Activated naive CD4-positive, alpha-beta T cell treated with anti-CD3 and anti-CD28 coated beads, Interleukin-2, amount 50 U/mL, for 72 hours (primary cell): ENCODE data around the gene DLGAP1. TPM values are rescaled to one million over a fixed set of nuclear protein-coding genes. Genes with fewer than 3 reads are reported as not detected.

Experiments
- ATAC-seq, 2 donors: fragments of 150-1000 bp; cut with Tn5 transposase; 2 replicates each; pipeline ENCODE4 v1.10.0; 2021; ENCODE audit warnings: mild to moderate bottlenecking in 2 of 2, moderate library complexity in 2 of 2
- DNase-seq, 2 donors: peaks; one replicate each; pipeline ENCODE4 v3.0.0; 2021 to 2022; ENCODE audit warnings: low spot score in 2 of 2
- H3K27ac Mint-ChIP-seq, 2 donors: one replicate each; pipeline ENCODE4 v1.8.0; 2022; ENCODE audit warnings: mild to moderate bottlenecking in 2 of 2, mixed read lengths in 2 of 2
- H3K36me3 Mint-ChIP-seq, 2 donors: one replicate each; pipeline ENCODE4 v1.8.0; 2022; ENCODE audit warnings: mixed read lengths in 2 of 2
- H3K9me3 Mint-ChIP-seq, 2 donors: one replicate each; pipeline ENCODE4 v1.8.0; 2022; ENCODE audit warnings: mixed read lengths in 2 of 2
- total RNA-seq, 2 donors: library from RNA; stranded (reverse); gene quantifications; one replicate each; pipeline ENCODE4 v1.2.3, GENCODE V29; 2022

The DLGAP1 gene
- total RNA-seq, 2 donors from 2014 or later: not detected

DNA sequence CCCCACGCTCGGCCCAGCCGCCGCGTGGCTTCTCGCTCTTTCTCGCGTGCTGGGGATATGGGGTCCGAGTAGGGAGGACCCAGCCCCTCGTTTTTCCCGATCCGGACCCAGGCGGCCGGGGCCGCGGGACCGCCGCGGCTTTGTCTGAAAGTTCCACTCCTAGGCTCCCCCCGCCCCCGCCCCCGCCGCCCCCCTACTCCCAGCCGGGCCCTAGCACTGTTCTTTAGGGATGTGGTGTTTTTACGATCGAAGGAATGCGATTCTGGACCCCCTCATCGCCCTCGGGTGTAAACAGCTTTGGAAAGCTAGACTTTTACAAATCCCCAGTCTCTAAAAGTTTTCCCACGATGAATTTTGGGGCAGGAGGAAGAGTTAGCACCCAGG, 1004.3 kb downstream of the DLGAP1 start:
- no peak for ATAC-seq
- no peak for DNase-seq
- H3K36me3 Mint-ChIP-seq: peaks cover 19 to 30% of the 10 kb centered on the region in 2 donors
- H3K9me3 Mint-ChIP-seq: no peaks in the 10 kb centered on the region
- peak overlapping the region; percentile 99 to 100 for H3K27ac Mint-ChIP-seq

DNA sequence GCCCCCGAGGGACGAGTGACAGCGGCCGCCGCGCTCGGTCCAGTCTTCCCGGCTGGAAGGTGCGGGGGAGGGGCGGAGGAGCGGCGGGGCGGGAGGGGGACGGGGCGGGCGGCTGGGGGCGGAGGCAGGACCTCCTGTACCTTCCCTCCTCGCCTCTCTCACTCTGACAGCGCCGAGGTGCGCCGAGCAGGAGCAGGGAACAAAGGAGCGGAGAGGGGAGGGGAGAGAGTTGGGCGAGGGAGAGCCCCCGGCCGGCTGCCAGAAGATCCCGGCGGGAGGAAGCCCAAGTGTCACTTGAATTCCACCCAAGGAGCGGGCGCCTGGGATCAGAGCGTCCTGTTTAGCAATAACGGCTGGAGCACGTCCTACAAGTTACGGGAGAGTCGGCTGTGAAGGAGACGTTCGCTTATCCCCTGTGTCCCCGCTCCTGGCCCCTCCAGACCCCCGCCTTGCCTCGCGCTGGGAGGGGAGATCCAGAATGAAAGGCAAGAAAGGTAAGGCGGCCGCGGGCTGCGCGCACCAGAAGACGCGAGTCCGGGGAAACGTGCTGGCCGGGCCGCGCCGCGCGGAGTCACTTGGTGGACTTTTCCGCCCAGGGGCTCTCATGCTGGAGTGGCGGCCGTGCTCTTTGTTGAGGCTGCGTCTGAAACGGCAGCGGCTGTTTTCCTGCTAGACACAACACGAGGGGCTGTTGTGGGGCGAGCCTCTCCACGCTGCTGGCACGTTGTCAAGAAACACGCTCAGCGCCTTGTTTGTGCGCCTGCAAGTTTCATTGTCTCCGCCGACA, 1004.9 kb downstream of the DLGAP1 start, which contains the start of gene TGIF1:
Gene TGIF1 (plus strand): TSS at position 161 of the 787 bp plus-strand sequence. CDS start 318 bp downstream, at position 479.
- H3K36me3 Mint-ChIP-seq: peaks cover 18 to 30% of the 10 kb centered on the region in 2 donors
- no peaks in the 10 kb centered on the region for H3K9me3 Mint-ChIP-seq
- DNase-seq (peak; percentile 62 to 67), ATAC-seq (no peak)
- H3K27ac Mint-ChIP-seq: peak within 1 kb of the TSS; percentile 99 to 100

DNA sequence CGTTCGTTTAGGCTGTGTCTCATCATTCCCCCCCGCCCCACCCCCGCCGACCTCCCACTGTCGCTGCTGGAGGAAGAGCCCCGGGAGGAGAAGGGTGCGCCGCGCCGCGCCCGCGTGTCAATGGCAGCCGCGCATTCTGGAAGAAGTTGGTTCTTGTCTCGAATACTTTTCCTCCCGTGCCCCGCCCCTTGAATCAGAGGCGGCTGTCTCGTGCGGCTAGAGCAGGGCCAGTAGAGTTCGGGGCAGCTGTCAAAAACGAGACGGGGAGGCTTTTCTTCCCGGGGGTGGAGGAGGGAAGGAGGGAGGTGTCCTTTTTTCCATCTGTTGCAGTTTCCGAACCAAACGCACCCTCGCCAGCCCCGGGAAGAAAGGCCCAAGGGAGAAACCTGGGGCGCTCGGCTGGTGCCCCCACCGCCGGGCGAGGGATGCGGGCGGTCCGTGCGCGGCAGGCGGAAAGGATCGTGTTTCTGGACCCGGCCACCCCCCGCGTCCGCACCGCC, 1005.5 kb downstream of the DLGAP1 start:
- ATAC-seq: peak in 1 of 2 donors; percentile 7
- Mint-ChIP-seq H3K9me3 (no peaks in the 10 kb centered on the region), H3K36me3 (peaks cover 18 to 30% of the 10 kb centered on the region in 2 donors), H3K27ac (peak overlapping the region; percentile 99 to 100)
- peak in 1 of 2 donors; percentile 73 for DNase-seq

DNA sequence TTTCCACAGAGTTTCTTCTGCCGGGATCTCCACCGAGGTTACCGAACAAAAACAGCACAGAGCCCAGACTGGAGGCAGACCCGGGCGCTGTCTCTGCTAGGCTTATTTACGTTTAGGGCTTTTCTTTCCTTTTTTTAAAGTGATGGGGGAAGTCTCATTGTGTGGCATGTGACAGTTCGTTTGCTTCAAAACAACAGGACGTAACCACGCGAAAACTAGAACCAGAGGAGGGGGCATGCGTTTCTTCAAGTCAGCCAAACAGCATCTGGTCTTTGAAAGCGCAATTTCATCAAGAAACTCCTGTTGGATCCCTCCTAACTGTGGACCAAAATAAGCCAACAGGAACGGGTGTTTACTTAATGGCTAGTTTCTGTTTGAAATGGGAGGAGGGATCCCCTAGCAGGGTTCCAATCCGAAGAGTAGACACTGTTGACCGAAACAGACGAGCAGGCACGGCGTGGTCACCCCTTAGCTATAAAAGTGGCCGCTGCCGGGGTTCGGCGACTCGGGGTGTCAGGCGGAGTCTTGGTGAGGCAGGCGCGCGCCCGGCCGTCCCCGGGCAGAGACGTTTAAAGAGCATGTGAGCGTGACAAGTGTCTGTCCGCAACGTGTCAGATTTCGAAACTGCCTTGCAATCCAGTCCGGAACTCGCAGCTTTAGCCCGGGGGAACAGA, 1006.1 kb downstream of the DLGAP1 start:
- ATAC-seq: peak; percentile 35 to 46
- peak; percentile 74 to 88 for DNase-seq
- peaks cover 18 to 30% of the 10 kb centered on the region in 2 donors for H3K36me3 Mint-ChIP-seq
- H3K9me3 Mint-ChIP-seq: no peaks in the 10 kb centered on the region
- peak overlapping the region; percentile 99 to 100 for H3K27ac Mint-ChIP-seq

DNA sequence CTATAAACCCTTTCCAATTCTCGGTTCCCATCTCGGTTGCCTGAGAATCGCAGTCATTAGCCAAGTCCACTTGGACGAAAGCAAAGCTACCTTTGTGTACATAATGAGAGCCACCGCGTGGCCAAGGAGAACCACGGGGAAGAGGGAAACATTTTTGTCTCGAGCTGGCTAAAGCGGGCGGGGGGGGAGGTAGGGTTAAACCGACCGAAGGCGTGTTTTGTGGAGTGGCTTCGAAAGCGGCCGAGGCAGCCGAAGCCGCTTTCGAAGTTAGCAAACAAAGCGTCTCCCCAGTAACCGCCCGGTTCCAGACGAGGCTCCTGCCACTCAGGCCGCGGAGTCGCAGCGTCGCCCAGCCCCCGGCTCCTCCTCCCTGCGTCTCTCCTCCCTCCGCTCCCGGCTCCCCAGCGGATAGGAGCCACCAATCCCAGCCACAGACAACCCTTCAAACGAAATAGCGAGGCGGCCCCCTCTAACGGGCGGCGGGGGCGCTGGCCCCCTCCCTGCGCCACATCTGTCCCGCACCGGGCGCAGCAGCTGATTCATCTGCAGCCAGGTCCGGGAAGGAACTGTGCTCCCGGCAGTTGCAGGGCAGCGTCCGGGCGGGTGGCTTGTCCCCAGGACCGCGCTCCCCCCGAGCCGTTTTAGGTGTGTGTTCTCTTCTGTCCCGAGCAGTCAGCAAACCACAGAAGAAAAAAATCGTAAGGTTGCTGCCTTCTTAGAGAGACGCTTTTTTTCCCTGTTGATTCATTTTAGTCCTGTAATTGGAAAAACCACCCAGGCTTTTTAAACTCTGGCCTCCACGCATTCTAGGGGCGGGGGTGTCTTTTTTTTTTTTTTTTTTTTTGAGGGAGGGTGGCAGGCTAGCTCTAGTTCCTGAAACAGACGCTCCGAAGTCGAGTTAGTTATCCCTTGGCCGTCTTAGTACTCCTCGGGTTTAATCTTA, 1006.9 kb downstream of the DLGAP1 start:
- Mint-ChIP-seq H3K9me3 (no peaks in the 10 kb centered on the region), H3K36me3 (peaks cover 17 to 29% of the 10 kb centered on the region in 2 donors), H3K27ac (peak overlapping the region; percentile 99 to 100)
- ATAC-seq (peak; percentile 63 to 74), DNase-seq (peak; percentile 82 to 89)

DNA sequence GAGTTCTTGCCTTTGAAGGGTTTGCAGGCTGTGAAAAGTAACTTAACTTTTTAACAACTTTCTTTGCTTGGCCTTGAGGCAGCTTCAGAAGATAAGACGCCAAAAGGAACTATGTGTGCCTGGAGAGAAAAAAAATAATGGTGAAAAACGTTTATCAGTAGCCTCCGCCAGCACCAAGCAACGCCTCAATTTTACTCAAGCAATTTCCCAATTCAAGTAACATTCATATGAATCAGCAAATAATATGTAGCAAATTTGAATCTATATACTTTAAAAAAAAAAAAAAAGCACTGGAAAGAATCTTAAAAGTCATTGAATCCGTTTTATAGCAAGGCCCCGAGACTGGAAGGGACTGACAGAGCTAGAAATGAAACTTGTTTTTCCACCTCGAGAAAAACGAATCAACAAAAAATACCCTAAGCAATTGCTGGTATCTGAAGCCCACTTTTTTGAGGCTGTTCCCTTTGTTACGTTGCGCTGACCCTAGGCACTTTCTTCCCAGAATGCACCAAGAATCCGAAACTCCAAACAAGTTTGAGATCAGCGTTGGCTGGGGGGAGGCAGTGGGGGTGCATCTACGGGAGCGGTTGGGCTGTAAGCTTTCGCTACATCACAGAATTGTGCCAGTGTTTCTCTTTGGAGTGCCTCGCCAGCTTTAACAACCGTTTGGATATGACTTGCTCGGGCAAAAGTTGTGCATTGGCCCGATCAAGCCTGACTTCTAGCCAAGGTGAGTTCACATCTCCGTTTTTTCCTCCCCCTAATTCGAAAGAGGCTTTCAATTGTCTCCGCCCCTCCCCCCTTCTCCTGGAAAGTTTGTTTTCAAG, 1007.8 kb downstream of the DLGAP1 start:
- DNase-seq: peak; percentile 46 to 62
- Mint-ChIP-seq H3K36me3 (peaks cover 9 to 20% of the 10 kb centered on the region in 2 donors), H3K9me3 (no peaks in the 10 kb centered on the region), H3K27ac (peak overlapping the region; percentile 99 to 100)
- ATAC-seq: no peak
